Astrocyte of the spinal cord (primary cell): ENCODE measurements around the gene ACCSL.

Experiments used
- DNase-seq: peaks from one replicate; pipeline ENCODE4 v3.0.0; 2011; ENCODE audit warnings: low read depth, low spot score
- H3K4me3 ChIP-seq: 2 replicates; pipeline ENCODE4 v1.5.1; 2011; ENCODE audit warnings: low read depth, mild to moderate bottlenecking, low read length, moderate library complexity
- CTCF ChIP-seq: IDR thresholded peaks from 2 replicates; pipeline ENCODE4 v1.5.1; 2012; ENCODE audit warnings: low read depth, mild to moderate bottlenecking, low read length, inconsistent platforms
- in situ Hi-C: cut with HindIII; loops from 2 replicates; pipeline ENCODE4 v1.10.0; 2017; ENCODE audit warnings: low sequenced_read_pairs

ACCSL gene

DNA sequence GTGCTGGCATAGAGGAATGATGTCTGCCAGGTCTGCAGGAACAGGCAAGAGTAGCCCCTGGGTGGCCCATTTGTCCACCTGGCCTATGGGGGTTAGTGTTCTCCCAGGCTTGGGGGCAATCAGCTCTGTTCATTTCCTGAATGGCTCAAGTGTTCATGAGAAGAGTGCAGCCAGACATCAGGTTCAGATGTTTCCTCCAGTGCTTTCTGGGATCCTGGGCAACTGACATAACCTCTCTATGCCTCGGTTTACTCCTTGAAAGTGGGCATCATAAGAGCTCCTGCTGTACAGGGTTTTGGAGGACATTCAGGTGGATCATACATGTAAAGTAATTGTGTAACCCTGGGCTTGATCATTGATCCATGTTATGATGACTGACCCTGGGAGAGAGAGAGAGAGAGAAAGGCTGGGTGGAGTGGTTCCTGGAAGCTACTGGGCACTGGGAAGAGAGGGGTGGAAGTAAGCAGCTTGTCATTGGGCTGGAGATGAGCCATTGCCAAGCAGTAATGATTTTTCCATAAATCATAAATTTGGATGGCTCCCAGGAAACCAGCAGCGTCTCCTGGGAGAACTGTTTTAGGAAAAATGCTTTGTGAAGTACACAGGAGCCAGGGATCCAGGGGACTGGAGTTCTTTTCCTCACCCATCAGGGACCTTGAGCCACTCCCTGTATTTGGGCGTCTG is 30.2 kb upstream of the ACCSL start:
- in situ Hi-C loops: no loop called here
- no peak overlapping the region for H3K4me3 ChIP-seq
- DNase-seq: no peak
- TF ChIP-seq CTCF: no peak

DNA sequence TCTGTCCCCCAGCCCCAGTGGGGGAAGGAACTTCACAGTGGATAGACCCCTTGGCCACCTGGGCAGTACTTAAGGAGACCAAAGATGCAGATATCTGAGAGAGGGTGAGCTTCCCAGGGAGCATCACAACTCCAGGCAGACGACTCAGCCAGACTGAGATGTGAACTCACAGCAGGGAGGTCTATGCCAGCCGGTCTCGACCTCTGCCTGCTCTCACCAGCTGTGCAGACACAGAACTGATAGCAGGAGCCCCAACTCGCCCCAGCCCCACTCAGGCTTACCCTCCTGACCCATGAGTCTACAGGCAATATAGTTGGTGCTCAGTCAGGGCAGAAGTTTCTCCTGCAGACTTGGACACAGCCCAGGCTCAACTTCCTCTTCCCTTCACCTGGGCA is 29.7 kb upstream of the ACCSL start:
- DNase-seq: no peak
- in situ Hi-C loops: no loop called here
- TF ChIP-seq CTCF: no peak
- no peak overlapping the region for H3K4me3 ChIP-seq

DNA sequence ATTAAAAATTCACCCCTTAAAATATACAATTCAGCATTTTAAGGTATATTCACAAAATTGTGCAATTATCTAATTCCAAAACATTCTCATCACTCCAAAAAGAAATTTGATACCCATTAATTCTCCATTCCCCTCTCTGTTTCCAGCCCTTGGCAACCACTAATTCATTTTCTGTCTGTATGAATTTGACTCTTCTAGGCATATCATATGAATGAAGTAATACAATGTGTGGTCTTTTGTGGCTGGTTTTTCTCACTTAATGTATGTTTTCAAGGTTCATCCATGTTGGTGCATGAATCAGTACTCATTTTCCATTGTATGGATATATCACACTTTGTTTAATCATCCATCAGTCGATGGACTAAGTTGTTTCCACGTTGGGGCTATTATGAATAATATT is 29.0 kb upstream of the ACCSL start:
- no peak for DNase-seq
- no peak for TF ChIP-seq CTCF
- H3K4me3 ChIP-seq: no peak overlapping the region
- in situ Hi-C loops: no loop called here

DNA sequence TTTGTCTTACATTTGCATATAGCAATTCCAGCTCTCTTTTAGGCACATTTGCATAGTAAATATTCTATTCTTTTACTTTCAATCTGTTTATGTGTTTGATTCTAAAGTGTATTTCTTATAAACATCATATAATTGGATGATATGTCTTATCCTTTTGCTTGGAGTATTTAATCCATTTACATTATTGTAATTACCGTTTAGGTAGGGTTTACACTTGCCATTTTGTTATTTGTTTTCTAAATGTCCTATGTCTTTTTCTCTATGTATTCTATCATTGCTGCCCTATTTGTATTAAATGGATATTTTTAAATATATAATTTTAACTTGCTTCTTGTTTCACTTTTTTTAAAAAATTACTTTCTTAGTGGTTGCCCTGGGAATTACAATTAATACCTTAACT is 22.8 kb upstream of the ACCSL start:
- no peak for TF ChIP-seq CTCF
- no peak for DNase-seq
- in situ Hi-C loops: no loop called here
- no peak overlapping the region for H3K4me3 ChIP-seq

DNA sequence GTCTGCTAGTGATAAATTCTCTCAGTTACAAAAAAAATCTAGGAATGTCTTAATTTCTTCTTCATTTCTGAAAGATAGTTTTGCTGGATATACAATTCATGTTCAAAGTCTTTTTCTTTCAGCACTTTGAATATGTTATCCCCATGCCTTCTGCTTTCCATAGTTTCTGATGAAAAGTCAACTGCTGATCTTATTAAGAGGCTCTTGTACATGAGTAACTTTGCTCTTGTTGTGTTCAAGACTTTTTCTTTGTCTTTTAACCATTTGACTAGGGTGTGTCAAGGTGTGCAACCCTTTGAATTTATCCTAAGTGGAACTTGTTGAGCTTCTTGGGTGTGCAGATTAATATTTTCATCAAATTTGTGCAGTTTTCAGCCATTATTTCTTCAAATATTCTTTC is 22.1 kb upstream of the ACCSL start:
- in situ Hi-C loops: no loop called here
- H3K4me3 ChIP-seq: no peak overlapping the region
- TF ChIP-seq CTCF: no peak
- DNase-seq: no peak

DNA sequence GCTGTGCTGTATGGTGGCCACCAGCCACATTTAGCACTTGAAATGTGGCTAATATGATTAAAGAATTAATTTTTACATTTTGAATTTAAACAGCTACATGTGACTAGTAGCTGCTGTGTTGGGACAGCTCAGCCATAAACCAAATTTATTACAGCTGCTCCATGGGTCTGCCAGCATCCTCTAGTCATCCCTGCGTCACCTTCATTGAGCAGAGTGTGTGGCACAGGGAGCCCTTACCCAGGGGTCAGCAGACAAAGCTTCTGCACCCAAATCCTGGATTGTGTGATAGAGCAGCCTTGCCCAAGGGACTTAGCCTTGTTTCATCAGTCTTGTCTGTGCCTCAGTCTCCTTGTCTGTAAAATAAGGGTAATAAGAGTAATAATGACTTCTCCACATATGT is 19.4 kb upstream of the ACCSL start:
- in situ Hi-C loops: no loop called here
- no peak for DNase-seq
- H3K4me3 ChIP-seq: no peak overlapping the region
- TF ChIP-seq CTCF: no peak
